RWPE1 (cell line): ENCODE results near the gene CCDC136.

ENCODE experiments used
- CTCF ChIA-PET: fragments of 350-600 bp; sonication (Branson Sonifier 250); formaldehyde crosslinking; extraction: SDS; loops from one replicate; lab custom pipeline; 2021; lab: Yijun Ruan, JAX
- POLR2A ChIA-PET: fragments of 400-600 bp; formaldehyde crosslinking; extraction: SDS; loops from one replicate; lab custom pipeline; 2020; ENCODE audit warnings: antibody characterized with exemption; ENCODE audit not compliant: low non-redundant PET; lab: Yijun Ruan, JAX
- DNase-seq: peaks from one replicate; pipeline ENCODE4 v3.0.0; 2012; ENCODE audit warnings: low spot score
- H3K27ac ChIP-seq: fragments of 450-650 bp; 2 replicates; pipeline ENCODE4 v1.5.1; 2017
- TF ChIP-seq, protein P1 (sequence below): fragments of 450-650 bp; conservative IDR thresholded peaks from 2 replicates; pipeline ENCODE4 v1.5.1; 2017; ENCODE audit warnings: low read depth, mild to moderate bottlenecking

The CCDC136 gene

DNA sequence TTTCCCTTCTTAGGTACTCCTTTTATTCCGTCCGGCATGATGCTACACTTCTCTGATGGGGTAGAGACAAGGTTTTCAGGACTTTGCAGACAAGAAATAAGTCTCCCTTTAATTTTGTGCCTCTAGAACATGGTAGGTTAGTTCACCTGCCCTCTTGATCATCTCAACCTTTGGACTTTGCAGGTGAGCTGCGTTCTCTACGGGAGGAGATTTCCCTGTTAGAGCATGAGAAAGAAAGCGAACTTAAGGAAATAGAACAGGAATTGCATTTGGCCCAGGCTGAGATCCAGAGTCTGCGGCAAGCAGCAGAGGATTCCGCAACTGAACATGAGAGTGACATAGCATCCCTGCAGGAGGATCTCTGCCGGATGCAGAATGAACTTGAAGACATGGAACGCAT lies 9.2 kb downstream of the CCDC136 start:
- TF ChIP-seq, protein P1, sequence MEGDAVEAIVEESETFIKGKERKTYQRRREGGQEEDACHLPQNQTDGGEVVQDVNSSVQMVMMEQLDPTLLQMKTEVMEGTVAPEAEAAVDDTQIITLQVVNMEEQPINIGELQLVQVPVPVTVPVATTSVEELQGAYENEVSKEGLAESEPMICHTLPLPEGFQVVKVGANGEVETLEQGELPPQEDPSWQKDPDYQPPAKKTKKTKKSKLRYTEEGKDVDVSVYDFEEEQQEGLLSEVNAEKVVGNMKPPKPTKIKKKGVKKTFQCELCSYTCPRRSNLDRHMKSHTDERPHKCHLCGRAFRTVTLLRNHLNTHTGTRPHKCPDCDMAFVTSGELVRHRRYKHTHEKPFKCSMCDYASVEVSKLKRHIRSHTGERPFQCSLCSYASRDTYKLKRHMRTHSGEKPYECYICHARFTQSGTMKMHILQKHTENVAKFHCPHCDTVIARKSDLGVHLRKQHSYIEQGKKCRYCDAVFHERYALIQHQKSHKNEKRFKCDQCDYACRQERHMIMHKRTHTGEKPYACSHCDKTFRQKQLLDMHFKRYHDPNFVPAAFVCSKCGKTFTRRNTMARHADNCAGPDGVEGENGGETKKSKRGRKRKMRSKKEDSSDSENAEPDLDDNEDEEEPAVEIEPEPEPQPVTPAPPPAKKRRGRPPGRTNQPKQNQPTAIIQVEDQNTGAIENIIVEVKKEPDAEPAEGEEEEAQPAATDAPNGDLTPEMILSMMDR, result no peak
- DNase-seq, result no peak
- ChIA-PET POLR2A (no interaction called here), CTCF (no interaction called here)
- H3K27ac ChIP-seq, result no peak overlapping the region

DNA sequence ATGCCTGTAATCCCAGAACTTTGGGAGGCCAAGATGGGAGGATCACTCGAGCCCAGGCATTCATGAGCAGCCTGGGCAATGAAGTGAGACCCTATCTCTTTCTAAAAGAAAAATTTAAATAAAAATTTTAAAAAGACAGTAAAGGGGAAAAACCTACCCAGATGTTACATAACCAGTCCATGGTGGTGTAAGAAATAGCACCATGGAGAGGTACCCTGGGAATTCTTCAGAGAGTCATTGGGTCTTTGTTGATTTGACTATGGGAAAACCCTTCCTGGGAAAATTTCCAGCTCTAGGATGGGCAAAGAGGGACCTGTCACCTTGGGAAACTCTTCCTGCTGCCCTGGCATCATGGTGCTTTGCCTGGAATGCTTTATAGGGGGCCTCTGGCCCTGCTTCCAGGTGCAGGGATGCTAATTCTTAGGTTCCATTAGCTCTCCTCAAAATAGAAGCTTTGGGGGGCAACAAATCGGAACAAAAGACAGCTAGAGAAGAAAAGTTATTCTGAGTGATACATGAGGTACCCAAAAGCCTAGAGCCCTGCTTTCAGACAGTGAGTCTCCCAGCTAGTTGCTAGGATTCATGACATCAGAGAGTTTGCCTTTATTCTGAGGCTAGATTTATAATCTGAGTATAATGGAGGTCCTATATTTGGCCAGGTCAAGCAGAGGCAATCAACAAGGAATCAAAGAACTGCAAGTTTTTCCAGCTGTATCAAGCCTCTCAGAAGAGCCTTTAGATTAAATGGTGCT lies 10.1 kb downstream of the CCDC136 start:
- ChIA-PET CTCF (no interaction called here), POLR2A (no interaction called here)
- H3K27ac ChIP-seq, result no peak overlapping the region
- no peak for DNase-seq
- TF ChIP-seq, protein P1, result no peak

DNA sequence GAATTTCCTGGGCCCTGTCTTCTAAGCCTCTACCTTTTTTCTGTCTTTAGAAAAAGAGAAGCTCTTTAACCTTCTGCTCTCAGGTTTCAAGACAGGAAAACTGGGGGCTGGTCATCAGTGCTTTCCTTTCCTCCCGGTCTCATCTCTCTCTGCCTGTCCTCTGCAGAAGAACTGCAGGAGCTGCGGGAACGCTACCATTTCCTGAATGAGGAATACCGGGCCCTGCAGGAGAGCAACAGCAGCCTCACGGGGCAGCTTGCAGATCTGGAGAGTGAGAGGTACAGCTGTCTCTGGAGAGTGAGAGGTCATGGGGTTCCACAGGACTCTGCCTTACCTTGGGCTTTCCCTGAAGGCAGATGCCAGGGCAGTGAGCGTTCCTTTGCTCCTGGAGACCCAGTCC lies 12.7 kb downstream of the CCDC136 start:
- ChIA-PET CTCF (no interaction called here), POLR2A (no interaction called here)
- TF ChIP-seq, protein P1, result no peak
- H3K27ac ChIP-seq, result no peak overlapping the region
- DNase-seq, result no peak

DNA sequence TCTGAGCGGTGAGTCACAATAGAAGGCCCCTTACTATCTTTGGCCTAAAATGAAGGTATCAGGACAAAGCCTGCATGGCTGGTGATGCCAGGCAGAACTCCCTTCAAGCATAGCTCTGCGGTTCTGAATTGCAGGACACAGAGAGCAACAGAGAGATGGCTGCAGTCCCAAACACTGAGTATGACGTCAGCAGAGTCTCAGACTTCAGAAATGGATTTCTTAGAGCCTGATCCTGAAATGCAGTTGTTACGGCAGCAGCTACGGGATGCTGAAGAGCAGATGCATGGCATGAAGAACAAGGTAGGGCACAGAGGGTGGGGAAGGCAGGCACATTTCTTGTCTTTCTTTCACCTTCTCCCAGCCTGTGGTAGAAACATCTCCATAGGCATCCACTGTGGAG lies 13.5 kb downstream of the CCDC136 start:
- DNase-seq, result no peak
- CTCF ChIA-PET, result no interaction called here
- TF ChIP-seq, protein P1, result no peak
- POLR2A ChIA-PET, result no interaction called here
- H3K27ac ChIP-seq, result no peak overlapping the region

DNA sequence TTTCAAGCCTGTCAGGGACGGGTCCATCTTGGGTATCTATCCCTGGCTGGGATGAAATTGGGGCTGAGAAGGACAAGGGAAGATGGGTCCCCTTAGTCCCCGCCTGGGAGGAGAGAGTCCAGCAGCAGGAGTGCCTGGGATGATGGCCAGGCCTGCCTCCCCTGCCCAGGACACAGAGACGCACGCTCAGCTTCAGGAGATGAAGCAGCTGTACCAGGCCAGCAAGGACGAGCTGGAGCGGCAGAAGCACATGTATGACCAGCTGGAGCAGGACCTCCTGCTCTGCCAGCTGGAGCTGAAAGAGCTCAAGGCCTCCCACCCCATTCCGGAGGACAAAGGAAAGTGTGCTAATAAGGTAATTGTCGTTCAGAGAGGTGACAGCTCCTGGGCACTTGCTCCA lies 15.4 kb downstream of the CCDC136 start:
- TF ChIP-seq, protein P1, result no peak
- H3K27ac ChIP-seq, result no peak overlapping the region
- no peak for DNase-seq
- ChIA-PET POLR2A (no interaction called here), CTCF (no interaction called here)

DNA sequence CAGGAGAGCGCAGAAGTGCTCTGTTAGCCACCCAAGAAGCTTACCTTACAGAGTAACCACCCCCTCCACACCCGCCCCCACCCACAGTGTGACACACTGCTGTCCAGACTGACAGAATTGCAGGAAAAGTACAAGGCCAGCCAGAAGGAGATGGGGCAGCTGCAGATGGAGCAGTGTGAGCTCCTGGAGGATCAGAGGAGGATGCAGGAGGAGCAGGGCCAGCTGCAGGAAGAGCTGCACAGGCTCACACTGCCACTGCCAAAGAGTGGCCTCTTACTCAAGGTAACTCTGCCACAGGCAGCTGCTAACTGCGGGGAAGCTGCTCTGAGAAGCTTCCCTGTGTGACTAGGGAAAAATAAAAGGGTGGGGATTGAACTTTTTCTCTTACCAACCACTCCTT lies 17.6 kb downstream of the CCDC136 start:
- no peak overlapping the region for H3K27ac ChIP-seq
- TF ChIP-seq, protein P1, result no peak
- POLR2A ChIA-PET, result no interaction called here
- CTCF ChIA-PET, result no interaction called here
- no peak for DNase-seq
